Germinal center (tissue), 1 donor: Measurements from ENCODE around the gene CCDC50.

ENCODE experiments used
- DNase-seq: peaks from one replicate; pipeline ENCODE4 v3.0.0; 2012; ENCODE audit warnings: mixed read lengths, low spot score

CCDC50 gene, protein sequence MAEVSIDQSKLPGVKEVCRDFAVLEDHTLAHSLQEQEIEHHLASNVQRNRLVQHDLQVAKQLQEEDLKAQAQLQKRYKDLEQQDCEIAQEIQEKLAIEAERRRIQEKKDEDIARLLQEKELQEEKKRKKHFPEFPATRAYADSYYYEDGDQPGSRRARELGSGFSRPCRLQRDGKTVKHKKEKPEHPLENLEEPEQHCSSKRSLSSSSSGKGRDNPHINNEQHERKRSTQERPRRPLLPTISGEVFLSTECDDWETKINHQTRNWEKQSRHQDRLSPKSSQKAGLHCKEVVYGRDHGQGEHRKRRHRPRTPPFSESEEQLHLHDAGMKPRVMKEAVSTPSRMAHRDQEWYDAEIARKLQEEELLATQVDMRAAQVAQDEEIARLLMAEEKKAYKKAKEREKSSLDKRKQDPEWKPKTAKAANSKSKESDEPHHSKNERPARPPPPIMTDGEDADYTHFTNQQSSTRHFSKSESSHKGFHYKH

DNA sequence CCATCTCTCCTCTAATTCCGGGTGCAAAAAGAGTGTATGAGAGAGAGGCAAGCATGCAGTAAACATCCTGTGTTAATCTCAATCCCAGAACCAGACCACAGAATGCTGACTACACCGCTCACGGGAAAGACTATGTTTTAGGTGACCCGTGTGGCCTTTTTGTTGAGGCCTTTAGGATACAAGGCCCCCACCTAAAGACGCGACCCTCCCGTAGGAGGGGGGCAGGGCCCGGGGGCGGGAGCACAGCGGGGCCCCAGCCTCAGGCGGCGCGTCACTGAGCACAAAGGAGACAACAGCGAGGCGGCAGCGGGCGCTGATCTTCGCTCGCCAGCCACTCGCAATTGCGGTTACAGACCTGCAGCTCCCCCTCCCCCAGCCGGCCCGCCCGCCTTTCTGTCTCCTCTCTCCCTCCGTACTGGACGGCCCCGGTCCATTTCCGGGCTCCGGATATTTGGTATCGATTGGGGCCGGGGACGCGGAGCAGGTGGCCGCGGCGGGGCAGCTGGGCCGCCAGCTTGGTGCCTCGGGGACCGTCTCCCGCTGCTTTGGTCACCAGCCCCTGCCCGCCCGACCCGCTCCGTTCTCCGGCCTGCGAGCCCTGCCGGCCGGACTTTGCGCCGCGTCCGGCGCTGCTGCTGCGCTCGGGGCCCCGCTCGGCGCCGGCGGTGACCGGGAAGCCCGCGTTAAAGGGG, at the start of gene CCDC50:
TSS of gene CCDC50 (plus strand) at position 433 of the 692 bp plus-strand sequence. CDS start 281 bp downstream, outside the sequence.
- DNase-seq, result peak; percentile 71

DNA sequence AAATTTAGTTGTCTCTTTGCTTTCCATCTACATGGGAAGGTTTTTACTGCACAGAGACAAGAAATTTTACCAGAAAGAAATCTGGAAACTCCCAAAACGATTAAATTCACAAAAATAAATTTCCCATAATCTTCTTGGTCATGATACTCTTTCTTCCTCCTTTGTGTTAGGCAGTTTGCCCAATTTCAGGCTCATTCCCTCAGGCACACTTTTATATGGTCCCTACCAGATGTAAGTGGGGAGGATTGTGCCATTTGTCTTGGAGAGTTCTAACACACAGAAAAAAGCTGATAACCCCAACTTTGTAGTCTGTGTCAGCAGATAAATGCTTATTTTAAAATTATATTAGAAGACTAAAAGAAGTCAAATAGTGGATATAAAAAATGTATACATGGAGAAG, 49.1 kb upstream of the CCDC50 start:
- no peak for DNase-seq

DNA sequence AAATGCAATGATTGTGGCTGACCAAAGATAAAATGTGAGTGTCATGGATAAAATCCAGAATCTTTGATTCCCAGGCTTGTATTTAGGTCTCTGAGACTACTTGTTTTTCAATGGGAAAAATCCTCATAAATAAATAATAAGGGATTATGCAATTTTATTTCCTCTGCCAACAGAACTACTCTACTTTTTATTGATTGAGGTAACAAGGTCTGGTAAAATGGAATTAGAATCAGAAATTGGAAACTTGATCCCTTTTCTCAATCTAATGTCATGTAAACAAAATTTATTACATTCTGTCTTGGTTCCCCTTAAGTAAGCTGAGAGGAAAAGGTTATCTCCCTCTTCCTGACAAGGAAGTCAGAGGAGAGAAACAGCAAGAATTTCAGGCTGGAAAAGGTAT, 48.3 kb upstream of the CCDC50 start:
- DNase-seq, result no peak

DNA sequence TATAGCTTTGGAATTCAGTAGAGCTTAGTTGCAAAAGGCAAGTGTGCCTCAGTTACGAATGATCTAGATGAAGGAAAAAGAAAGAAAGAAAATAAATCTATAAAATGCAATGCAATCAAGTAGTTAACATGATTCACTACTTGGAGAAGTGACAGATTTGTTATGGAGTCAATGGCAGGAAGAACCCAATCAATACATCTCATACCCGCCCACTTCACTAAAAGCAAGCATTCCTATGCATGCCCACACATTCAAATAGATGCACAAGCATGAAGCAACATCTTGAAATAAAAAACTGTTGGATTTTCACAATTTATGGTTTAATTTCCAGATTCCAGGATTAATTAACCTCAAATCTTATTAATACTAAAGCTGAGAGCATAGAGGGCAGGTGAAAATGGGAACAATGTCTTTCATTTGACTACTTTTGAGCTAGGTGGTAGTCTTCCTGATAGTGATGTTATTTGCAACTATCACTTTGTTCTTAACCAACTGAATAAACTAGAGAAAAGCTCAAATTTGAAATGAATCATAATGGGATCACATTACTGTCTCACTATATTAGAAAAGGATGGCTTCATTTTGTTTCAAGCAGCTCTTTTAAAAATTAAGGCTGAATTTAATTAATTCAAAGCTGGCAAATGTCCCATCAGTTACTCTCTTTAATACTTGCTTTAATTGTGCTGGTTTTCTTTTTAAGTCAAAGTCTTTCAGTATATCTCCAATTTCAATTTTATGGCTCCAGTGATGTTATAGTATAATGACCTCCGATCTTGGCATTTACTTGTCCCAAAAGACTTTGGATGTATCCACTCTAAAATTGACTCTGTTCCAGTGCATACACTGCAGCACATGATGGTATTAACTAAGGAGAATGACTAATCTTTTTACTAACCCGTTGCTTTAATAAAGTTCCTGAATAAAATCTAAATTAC, 46.7 kb upstream of the CCDC50 start:
- DNase-seq, result no peak

DNA sequence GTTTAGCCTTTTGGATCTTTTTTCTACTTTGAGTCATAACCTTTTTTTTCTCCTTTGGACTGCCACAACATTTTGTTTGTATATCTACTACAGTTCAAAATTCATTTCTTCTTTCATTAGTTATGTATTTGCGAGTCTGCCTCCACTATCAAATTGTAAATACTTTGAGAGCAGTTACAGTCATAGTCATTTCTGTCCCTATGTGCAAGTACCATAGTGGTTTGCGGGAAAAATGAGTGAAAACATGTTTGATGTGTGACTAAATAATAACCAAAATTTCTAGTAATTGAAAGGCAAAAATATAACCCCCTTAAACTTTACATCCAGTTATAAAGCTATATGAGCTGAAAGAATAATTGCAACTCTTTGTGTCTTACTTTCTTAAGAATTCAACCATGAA, 45.8 kb upstream of the CCDC50 start:
- DNase-seq, result no peak

DNA sequence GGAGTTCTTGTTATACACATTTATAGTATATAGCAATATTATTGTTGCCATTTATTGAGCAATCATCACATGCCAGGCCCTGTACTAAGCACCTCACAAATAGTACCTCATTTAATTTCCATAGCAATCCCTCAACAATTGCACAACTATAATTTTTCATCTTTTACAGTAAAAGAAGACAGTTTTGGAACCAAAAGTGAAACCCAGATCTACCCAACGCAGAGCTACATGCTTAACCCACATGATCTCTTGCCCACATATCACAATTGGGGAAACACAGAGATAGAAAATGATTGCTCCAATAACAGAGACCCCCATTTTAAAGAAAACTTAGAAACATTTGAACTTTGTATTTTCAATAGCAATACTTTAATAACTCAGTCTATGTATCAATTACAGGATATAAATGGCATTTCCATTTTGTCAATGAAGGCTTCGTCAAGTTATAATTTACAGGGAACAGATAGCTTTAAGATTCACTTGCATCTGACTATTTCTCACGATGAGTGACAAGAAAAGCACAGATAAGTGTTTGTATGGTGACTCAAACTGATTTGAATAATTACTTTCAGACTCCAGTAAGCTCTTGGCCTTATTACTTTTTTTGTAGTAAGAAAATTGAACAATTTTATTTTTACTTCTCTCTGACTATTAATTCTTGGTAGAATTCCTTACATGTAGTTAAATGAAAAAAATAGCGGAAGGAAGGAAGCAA, 38.7 kb upstream of the CCDC50 start:
- peak; percentile 22 for DNase-seq

DNA sequence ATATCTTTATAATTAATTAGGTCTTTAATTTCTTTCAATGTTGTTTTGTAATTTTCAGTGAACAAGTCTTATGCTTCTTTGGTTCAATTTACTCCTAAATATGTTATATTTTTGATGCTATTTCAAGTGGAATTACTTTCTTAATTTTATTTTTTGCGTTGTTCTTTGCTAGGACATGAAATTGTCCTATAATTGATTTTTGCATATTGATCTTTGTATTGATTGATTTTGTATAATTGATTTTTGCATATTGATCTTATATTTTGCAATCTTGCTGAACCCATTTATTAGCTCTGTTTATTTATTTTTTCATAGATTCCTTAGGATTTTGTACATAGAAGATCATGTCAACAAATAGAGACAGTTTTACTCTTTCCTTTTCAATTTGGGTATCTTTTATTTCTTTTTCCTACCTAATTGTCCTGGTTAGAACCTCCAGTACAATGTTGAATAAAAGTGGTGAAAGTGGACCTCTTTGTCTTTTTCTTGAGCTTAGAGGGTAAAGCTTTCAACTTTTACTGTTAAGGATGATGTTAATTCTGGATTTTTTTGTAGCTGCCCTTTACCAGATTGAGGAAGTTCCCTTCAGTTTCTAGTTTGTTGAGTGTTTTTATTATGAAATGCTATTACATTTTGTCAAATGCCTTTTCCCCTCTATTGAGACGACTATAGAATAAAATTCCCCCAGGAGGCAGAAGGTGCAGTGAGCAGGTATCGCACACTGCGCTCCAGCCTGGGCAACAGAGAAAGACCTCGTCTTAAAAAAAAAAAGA, 36.8 kb upstream of the CCDC50 start:
- DNase-seq, result no peak

DNA sequence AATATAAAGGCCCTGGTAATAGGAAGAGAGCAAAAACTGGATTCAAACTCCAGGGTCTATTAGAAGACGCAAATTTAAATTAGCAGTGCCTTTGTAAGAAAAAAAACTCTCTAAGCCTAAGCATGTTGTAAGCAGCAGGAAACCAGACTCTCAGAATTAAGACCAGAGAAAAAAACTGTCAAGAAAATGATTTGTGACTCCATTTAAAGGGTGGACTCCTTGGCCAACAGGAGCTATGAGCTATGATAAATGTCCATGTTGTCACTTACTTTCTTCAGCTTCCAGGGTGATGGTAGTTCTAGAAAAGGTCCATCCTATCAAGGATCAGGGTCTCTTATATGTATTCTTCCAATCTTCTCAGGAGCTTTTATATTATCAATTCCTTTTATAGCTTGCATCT, 34.9 kb upstream of the CCDC50 start:
- no peak for DNase-seq

DNA sequence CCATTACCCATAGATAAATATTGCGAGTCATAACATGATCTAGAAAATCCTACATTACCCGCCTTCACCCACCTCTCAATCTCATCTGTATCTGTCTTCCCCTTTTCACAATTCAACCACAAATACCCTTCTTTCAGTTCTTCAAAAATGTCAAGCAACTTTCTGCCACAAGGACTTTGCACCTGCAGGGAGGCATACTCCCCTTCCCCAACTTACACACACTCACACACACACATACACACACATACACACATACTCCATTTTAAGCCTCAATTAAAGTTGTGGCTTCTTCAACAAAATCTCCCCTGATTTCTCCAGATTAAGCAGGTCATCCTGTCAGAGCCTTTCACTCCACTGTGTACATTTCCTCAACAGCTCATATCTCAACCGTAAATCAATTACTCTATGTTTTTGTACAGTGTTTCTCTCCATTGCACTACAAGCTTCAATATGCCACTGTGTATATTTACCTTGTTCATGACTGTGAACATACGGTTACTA, 33.1 kb upstream of the CCDC50 start:
- DNase-seq, result peak; percentile 25

DNA sequence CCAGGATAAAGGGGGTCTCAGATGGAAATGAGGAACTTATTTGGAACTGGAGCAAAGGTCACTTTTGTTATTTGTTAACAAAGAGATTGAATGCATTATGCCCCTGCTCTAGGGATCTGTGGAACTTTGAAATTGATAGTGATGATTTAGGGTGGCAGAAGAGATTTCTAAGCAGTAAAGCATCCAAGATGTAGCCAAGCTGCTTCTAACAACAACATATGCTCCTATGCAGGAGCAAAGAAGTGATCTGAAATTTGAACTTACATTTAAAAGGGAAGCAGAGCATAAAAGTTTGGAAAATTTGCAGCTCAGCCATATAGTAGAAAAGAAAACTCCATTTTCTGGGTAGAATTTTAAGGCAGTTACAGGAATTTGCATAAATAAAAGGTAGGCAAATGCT, 30.3 kb upstream of the CCDC50 start:
- no peak for DNase-seq

DNA sequence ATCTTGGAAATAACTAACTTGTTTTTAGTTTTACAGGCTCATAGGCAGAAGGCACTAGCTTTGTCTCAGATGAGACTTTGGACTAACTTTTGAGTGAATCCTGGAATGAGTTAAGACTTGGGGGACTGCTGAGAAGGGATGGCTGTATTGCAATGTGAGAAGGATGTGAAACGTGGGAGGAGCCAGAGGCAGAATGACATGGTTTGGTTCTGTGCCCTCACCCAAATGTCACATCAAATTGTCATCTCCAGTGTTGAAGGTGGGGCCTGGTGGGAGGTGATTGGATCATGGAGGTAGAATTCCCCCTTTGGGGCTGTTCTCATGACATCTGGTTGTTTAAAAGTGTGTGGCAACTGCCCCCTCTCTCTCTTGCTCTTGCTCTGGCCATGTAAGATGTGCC, 28.8 kb upstream of the CCDC50 start:
- no peak for DNase-seq

DNA sequence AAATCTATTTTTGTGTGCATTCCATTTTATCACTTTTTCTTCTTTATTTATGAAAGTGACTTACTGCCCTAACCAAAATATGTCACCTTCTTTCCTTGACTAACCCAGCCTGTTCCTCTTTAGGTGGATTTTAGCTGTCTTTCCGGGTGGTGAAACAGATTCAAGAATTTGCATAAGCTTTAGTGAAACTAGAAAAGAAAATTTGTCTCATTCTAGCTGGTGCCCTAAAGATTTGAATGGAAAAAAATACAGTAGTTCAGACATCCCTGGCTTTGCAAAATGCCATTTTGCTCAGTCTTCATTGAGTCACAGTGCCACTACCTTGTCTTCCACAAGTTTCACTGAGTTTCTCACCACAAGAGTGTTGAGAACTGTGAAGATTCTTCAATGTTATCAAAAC, 28.2 kb upstream of the CCDC50 start:
- peak; percentile 52 for DNase-seq

DNA sequence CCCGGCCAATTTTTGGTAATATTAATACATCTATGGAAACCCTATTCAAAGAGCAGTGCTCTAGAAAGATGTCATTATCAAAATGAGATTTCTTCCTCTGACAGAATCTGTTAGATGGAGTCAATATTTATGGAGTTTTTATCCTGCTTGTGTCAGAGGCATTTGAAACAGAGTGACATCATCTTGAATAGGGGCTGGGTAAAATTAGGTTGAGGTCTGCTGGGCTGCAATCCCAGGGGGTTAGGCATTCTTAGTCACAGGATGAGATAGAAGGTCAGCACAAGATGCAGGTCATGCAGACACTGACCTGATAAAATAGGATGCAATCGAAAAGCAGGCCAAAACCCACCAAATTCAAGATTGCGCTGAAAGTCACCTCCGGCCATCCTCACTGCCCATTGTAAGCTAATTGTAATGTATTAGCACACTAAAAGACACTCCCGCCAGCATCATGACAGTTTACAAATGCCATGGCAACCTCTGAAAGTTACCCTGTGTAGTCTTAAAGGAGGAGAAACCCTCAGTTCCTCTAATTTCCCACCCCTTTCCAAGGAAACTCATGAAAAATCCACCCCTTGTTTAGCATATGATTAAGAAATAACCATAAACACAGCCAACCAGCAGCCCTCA, 27.3 kb upstream of the CCDC50 start:
- no peak for DNase-seq

DNA sequence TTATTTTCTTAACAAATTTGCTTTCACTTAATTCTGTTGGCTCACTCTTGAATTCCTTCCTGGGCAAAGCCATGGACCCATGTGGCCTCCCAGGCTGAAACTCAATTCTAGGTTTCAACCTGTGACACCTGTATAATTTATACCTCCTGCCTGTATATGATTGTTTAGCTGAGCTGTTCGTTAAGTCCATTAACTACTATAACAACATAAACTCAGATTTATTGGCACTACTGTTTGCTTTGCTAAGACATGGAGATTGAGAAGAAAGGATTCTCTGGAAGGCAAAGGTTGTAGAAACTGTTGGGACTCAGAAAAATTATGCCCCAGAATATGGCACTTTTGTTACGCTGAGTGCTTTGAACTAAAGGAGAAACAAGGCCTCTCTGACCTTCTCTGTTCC, 26.7 kb upstream of the CCDC50 start:
- no peak for DNase-seq

DNA sequence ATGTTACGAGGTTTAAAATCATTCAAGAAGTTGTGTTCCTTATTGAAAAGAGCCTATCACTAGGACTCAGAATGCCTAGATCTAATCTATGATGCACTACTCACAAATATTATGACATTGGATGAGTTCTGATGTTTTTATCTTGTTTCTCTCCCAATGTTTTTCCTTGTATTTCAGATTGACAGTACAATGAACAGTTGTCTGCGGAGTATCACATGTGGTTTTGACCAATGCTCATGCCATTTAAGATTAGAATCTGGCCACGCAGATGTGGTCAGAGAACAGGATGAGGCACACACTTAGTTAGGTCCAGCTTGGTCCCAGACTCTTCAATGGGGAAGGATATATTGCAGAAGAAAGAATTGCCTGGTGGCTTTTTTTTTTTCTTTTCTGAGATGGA, 25.6 kb upstream of the CCDC50 start:
- DNase-seq, result no peak

DNA sequence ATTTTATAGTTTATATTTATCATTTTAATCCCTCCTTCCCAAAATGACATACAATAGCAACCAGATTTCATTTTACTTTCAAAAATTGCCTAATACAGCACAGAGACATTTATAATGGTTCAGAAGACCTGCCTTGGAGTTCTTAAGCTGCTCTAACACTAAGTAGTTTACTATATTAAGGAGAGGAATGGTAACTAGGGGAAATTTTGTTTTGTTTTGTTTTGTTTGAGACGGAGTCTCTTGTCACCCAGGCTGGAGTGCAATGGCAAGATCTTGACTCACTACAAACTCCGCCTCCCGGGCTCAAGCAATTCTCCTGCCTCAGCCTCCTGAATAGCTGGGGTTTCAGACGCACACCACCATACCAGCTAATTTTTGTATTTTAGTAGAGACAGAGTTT, 22.8 kb upstream of the CCDC50 start:
- DNase-seq, result no peak

DNA sequence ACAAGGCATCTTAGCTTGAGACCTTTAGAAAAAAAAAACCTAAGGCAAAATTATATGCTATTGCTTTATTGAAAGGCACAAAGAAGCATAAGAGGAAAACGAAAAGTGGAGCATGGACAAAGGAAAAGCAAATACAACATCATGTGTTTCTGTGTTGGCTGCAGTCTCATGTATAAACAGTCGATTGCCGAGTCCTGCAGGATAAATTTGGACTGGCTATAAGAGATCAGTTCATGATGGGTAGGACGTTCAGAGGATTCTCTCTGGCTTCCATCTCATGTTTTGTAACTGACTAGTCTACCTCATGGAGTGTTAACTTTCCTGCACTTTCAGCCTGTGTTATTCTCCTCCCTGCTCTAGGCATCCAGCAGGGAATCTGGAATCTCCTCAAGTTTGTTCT, 21.9 kb upstream of the CCDC50 start:
- DNase-seq, result no peak

DNA sequence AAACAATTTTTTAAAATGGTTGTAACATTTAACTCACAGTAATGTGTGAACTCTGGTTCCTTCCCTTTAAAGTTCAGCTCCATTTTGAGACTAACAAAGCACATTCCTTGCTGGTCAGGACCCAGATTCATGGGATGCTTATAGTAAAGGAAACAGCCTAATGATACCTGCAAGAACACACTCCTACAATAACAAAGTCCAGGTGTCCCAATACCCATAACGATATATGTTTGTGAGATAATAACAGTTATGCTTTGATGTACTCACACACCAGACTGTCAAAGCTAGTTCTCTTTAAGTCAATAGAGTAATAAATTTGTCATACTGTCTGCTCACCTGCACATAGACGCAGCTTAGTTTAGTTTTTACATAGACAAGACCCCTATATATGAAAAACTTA, 15.9 kb upstream of the CCDC50 start:
- DNase-seq, result no peak

DNA sequence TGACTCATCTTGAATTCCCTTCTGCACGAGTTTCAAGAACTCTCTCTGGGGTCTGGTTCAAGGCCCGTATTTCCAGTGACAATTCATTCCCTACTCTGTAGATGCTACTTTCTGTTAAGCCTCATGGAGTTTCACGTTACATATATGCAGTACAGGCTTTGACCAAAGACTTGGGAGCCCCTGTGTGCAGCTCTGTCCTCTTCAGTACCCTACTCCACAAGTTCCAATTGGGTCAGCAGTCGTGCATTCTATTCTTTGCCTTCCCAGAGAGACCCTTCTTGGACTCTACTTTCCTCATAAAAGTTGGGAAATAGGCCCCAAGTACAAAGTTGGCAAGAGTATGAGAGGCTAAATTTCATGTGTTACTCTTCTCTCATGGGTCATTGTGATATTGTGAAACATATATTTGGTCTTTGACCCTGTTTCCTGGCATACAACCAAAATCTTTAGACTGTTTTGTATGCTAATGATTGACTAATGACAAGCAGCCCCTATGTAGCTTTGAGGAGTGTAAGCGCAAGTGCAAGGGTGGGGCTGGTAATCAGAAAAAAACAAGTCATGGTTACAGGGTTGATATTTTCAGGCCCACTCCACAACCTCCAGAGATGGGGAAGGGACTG, 15.0 kb upstream of the CCDC50 start:
- DNase-seq, result no peak
